HG03460 (cell line): ENCODE results near the gene PGA5.

Experiments used
- ATAC-seq: cut with Tn5 transposase; IDR thresholded peaks from one replicate; pipeline ENCODE4 v1.9.1; 2021; ENCODE audit not compliant: unreplicated experiment

PGA5 gene

DNA sequence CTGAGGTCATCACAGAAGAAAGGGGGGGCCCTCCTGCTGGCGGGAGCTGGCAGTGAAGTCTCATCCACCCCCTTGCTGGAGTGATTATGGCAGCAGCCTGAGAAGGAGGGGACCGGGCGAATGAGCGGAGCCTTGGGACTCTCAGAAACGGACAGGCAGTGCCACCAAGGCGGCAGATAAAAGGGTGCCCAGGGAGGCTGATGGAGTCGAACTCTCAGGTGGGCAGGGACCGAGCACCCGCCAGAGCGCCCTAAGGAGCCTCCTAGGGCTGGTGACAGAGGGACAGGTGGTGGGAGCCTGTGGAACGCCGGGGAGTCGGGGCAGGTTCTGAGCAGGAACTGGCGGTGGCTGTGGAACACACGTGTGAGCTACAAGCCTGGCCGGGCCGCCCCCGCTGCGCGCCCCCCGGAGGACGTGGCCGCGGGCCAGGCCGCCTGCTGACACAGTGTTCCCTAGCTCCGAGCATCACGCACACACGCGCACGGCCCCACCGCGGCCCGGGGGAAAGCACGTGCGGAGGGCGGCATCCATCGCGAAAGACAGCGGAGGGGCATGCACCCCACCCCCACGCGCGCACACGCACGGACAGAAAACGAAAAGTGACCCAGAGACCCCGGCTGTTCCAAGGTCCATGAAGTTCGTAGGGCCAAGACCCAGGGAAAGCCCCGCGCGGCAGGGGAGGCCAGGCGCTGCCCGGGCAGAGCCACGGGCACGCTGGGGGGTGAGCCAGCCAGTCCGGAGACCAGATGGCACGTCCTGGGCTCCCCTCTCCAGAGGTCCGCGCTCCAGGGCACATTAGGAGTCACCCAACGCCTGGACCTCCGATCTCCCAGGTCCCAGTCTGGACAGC, 53.1 kb downstream of the PGA5 start:
- ATAC-seq: peak; percentile 33

DNA sequence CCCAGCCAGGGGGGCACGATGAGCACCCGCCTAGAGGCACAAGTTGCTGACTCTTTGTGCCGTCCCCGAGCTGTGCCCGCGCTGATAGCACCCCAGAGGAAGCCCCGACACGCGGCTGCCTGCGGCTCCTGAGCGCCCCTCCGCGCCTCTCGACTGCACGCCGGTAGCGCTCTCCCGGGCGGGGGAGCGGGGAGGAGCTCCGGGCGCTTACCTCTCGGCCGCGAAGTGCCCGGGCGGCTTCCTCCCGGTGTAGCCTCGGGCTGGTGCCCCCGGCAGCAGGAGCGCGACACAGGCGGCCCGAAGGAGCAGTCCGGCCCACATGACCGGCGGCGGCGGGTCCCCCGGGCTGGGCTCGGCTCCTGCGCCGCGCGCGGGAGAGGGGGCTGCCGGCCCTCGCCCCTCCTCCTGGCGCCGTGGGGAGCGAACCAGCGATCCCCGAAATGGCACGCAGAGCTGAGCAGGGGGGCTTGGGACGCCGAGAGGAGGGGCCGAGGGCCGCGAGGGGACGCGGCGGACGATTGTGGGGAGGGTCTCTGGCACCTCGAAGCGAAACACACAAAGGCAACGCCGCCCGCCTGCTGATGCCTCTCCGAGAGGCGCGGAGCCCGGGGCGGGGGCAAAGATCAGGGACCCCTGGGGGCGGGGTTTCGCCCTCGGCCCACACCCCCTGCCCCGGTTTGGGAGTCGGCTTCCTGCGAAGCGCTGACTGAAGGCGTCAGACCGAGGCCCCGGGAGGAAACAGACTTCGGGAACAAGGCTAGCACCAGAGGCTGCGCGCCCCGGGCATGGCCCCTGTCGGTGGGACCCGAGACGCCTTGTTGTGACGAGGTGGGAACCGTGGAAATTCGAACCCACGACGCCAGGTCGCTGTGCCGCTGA, 54.0 kb downstream of the PGA5 start, which contains the start of gene VWCE:
Gene VWCE, minus strand, starts transcription at position 600 of the 879 bp plus-strand sequence. Its CDS starts 279 bp downstream, at position 321.
- peak; percentile 80 for ATAC-seq

DNA sequence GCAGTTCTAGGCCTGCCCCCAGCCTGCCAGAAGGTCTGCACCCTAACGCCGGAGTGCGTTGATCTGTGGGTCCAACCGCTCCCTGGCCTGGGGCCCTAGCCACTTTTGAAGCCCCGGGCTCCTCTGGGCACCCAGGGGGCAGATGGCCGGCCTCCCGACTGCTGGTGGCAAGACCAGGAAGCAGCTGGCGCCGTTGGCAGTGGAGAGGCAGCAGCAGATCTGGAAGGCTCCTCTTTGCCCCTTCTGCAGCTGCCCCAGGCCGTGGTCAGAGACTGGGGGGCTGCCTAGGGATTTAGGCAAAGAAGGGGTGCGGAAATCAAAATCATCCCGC, 54.6 kb downstream of the PGA5 start:
- no peak for ATAC-seq

DNA sequence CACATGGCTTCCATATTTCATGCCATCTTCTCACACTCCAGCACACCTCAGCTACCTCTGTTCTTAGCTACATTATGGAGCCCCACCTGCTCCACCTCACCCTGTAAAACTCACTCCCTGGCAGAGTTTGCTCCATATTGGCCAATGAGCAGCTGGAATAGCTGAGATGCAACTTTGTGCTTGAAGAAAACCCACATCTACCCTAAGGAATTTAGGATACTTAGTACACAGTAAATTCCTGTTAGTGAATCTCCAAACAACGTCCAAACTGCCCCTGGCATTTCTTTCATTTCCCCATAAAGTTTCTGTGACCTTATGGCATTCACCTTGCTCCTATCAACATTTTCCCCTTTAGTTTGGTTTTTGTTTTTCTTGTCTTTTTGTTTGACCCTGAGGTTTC, 56.4 kb downstream of the PGA5 start:
- no peak for ATAC-seq

DNA sequence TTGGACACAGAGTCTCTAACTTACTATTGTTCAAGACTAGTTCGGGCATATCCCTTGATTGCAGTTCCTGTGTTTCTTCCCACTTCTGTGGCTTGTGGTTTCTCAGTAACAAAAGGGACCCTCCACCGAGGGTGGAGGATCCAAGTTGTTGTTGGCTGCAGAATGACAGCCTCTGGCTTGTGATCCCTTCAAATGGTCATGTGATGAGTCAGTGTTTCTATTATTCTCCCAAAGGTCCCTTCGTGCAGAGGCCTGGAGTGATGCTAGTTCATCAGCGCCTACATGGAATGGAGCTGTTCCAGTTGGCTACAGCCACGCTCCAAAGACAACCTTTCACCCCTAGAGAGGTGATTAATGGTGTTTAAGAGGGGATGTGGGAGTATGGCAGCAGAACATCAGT, 56.8 kb downstream of the PGA5 start:
- no peak for ATAC-seq

DNA sequence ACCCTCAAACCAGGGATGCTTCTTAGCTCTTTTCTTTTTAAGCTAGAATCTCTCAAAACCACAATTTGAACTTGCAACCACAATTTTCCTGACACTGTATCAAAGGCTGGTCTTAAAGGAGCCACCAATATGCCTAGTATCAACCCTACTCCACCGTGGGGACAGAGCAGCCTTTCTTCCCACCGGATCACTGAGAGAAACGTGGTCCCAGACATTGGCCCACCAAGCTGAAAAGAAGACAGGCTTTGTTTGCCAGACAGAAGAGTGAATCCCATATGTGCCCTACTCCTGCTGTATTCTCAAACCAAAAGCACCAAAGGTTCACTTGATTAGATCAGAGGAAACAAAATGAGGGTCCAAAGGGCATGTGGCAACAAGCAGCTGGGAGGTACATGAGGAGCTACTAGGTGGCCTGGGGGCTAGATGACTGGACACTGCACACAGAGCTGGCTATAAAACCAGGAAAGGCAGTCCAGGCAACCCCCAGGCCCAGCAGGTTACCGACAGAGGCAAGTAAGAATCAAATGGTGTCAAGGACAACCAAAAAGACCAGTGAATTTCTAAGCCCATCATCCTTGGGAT, 57.8 kb downstream of the PGA5 start:
- ATAC-seq: no peak
